ENCODE data around the gene EFNA3.

Gene EFNA3

GRCh38 chr1:155126556-155127104 lies 48.0 kb downstream of the EFNA3 start:
- TF ChIP-seq, protein P1, sequence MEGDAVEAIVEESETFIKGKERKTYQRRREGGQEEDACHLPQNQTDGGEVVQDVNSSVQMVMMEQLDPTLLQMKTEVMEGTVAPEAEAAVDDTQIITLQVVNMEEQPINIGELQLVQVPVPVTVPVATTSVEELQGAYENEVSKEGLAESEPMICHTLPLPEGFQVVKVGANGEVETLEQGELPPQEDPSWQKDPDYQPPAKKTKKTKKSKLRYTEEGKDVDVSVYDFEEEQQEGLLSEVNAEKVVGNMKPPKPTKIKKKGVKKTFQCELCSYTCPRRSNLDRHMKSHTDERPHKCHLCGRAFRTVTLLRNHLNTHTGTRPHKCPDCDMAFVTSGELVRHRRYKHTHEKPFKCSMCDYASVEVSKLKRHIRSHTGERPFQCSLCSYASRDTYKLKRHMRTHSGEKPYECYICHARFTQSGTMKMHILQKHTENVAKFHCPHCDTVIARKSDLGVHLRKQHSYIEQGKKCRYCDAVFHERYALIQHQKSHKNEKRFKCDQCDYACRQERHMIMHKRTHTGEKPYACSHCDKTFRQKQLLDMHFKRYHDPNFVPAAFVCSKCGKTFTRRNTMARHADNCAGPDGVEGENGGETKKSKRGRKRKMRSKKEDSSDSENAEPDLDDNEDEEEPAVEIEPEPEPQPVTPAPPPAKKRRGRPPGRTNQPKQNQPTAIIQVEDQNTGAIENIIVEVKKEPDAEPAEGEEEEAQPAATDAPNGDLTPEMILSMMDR (IDR thresholded peaks at IDR 0.05; ENCODE audit: low read depth, low read length, missing control alignments): no peak
- no peak overlapping the region; the same call in 1 of the 2 replicates for H3K4me3 ChIP-seq (replicated peaks; ENCODE audit: low read depth, low read length)
- DNase-seq (ENCODE audit: extremely low read depth, low read depth): no peak

DNA sequence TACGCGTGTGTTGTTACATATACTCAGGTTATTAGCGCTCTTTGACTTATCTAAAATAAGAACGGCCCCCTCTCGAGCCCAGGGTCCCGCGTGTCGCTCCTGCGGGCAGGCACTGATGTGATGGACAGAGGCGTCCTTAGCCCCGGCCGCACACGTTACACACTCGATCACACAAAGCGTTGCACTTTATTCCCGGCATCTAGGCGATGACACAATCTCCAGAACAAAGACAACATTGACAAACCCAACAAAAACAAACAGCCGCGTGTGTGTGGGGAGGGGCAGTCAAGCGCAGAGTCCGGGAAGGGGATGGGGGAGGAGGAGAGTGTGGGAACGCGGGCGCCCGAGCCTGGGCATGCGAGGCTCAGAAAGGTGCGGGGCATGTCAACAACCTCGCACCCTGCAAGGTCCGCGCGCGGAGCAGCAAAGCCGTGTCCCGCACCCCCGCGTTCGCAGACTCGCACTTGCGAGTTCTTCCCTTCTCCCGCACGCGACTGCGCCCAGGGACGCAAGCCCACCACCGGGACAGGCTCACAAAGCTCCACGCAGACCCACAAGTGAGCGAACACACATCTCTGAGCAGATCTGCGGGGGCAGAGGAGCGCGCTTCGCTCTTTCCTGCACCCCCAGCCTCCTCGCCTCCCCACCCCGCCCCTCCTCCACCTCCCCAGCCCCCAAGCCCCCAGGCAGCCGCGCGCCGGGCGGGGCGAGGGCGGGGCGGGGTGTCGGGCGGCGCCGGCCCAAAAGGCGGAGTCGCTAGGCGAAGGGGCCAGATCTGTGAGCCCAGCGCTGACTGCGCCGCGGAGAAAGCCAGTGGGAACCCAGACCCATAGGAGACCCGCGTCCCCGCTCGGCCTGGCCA lies 48.7 kb downstream of the EFNA3 start, which contains the start of gene EFNA1:
Gene EFNA1, plus strand, starts transcription at position 772 of the 862 bp plus-strand sequence. CDS start 102 bp downstream, outside the sequence.
- DNase-seq (ENCODE audit: extremely low read depth, low read depth): no peak
- TF ChIP-seq, protein P1 (IDR thresholded peaks at IDR 0.05; ENCODE audit: low read depth, low read length, missing control alignments): no peak
- H3K4me3 ChIP-seq (replicated peaks; ENCODE audit: low read depth, low read length): peak within 1 kb of the TSS; percentile 35

DNA sequence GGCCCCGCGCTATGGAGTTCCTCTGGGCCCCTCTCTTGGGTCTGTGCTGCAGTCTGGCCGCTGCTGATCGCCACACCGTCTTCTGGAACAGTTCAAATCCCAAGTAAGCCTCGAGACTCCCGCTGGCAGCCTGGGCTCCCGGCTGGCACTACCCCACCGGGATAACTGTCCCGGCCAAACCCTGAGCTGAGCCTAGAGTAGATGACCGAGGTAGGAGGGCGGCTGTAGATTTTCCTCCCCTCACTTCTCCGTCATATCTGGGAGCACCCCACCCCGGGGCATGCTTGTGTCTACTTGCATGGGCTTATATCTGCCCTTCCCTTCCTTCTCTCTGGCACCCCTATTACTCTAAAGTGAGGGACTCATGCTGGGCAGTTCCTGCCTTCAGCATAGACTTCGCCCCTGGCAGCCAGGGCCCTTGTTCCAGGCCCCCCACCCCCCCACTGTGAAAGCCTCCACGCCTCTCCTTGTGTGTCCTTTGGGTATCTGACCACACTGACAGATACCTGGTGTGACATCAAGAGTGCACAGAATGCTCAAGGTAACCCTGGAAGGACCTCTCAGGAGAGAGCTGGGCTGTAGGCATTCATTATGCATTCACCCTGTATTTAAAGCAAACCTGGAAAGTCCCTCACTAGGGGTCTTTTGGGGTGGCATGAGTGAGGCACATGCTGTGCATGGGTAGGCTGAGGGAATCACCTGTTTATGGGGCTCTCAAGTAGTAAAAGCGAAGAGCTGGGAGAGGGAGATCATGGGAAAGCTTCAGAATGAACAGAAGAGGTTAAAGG lies 49.5 kb downstream of the EFNA3 start:
- TF ChIP-seq, protein P1 (IDR thresholded peaks at IDR 0.05; ENCODE audit: low read depth, low read length, missing control alignments): no peak

DNA sequence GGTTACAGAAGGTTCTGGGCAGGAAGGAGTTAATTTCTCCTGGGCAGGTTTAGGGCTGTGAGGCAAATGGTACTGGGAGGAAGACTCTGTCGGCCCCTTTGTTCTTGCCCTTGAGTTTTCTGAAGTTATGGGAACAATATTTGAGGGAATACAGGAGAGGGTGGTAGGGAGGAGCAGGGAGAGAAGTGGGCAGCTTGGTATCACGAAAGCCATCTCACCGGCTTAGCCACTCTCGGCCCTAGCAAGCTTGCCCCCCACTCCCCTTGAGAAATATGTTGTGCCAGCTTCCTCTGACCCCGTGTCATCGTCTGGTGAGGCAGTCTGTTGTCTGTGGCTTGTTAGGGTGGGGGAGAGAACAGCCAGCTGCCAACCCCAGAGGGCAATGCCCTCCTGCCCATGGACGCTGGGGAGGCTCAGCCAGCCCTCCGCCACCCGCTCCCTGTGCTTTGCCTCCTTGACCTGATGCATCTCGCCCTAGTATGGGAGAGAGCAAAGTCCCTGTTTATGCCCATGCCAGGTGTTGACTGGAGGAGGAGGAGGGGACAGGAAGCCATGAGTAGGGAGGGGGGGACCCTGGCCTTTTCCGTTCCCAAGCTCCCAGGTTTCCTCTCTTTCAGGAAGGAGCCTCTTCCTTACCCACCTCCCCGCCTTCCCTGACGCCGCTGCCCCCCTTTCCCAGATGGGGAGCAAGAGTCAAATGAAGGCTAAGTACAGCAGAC lies 50.3 kb downstream of the EFNA3 start:
- no peak overlapping the region for H3K4me3 ChIP-seq (replicated peaks; ENCODE audit: low read depth, low read length)
- TF ChIP-seq, protein P1 (IDR thresholded peaks at IDR 0.05; ENCODE audit: low read depth, low read length, missing control alignments): no peak
- DNase-seq (ENCODE audit: extremely low read depth, low read depth): no peak

More for the DNA sequence above, 49.5 kb downstream of the EFNA3 start:
- peak overlapping the region; percentile 35 for H3K4me3 ChIP-seq (replicated peaks; ENCODE audit: low read depth, low read length)
- no peak for DNase-seq (ENCODE audit: extremely low read depth, low read depth)

DNA sequence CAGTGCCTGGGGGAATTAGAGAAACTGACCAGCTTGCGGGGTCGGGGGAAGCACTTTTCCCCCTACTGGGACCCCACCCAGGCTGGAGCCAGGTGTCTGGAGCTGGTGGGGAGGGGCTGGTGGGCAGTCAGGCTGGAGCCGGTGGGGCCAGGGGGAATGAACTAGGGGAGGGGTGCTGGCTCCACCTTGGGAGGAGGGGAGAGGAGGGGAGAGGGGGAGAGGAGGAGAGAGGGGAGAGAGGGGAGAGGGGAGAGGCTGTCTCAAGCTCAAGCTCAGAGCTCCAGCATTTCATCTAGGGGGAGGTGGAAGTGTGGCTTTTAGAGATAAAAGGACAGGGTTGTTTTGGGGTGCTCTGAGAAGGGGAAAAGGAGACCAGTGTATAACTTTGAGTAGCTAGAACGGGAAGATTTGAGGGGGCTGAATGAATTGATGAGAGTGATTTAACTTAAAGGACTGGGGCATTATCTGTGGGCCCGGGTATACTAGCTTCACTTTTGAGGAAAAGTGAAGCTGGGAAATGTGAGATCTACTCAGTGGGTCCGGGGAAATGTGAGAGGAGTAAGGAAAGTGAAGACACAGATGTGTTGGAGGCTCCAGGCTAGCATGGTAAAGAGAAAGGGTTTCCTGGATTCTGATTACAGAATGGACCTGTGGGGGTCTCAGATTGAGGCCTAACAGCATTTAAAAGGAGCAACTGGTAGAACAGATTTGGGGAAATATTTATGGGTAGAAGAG lies 51.8 kb downstream of the EFNA3 start:
- DNase-seq (ENCODE audit: extremely low read depth, low read depth): no peak
- H3K4me3 ChIP-seq (replicated peaks; ENCODE audit: low read depth, low read length): no peak overlapping the region
- TF ChIP-seq, protein P1 (IDR thresholded peaks at IDR 0.05; ENCODE audit: low read depth, low read length, missing control alignments): no peak

Data from HFF-Myc (cell line).